ENCODE data around the gene CMSS1.

GRCh38 chr3:100175637-100176280 lies 358.1 kb downstream of the CMSS1 start:
- TF ChIP-seq CTCF (IDR thresholded peaks at IDR 0.05; ENCODE audit: low read length) = no peak
- no peak for TF ChIP-seq EZH2 (IDR thresholded peaks at IDR 0.05; ENCODE audit: borderline replicate concordance, low read length)

Measured in OCI-LY1 (cell line).